ENCODE measurements around the gene FN1. TPM values are rescaled to one million over a fixed set of nuclear protein-coding genes. Genes with fewer than 3 reads are reported as not detected.
A peak's percentile ranks its signal among the peaks of the same experiment; 100 is the strongest.

Gene FN1
- polyA plus RNA-seq, 1 of the 3 experiments (the other 2 are of a cell fraction): 1,671 TPM

DNA sequence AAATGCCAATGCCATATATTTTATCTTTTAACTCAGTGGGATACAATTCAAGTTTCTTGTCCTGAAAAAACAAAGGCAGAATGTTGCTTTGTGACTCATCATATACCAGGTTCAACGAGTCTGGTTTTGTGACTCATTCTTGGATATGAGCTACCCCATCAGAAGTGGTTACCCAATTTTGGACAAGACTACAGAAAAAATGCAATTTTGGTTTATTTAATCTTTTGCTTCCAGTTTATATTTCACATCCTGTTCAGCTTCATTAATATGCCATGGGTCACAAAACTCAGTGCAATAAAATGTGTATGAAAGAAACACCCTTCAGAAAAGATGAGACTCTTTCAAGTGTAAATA, 25.0 kb downstream of the FN1 start:
- Histone ChIP-seq H3K9me3 (no peaks in the 10 kb centered on the region), H3K4me3 (ENCODE audit: low read depth in 2 of 2, low read length in 1 of 2) (no peak overlapping the region), H3K9ac (peak overlapping the region; percentile 4; the same call in 1 of the 2 replicates), H3K36me3 (replicated peaks in 1 of 2; ENCODE audit: control insufficient read depth in 1 of 2, insufficient read depth in 2 of 2, low read length in 1 of 2) (peaks cover 49 to 92% of the 10 kb centered on the region in 2 experiments), H3K27ac (ENCODE audit: low read depth in 2 of 2, low read length in 1 of 2) (peak overlapping the region; percentile 61 to 83; a peak in 3 of 4 replicates), H2AFZ (ENCODE audit: low read depth) (no peak overlapping the region), H3K4me1 (ENCODE audit: control insufficient read depth in 1 of 2, insufficient read depth in 2 of 2, low read depth in 1 of 2, low read length in 1 of 2) (peaks cover 0 to 50% of the 10 kb centered on the region in 2 experiments; a peak in 3 of 4 replicates), H3K9me2 (no peaks in the 10 kb centered on the region), H3K79me2 (ENCODE audit: insufficient read depth) (peaks cover 72% of the 10 kb centered on the region), H3F3A (replicated peaks; ENCODE audit: insufficient read depth) (peaks cover 97% of the 10 kb centered on the region), H4K20me1 (ENCODE audit: insufficient read depth) (peaks cover 61% of the 10 kb centered on the region), H3K27me3 (ENCODE audit: insufficient read depth) (no peaks in the 10 kb centered on the region), H3K4me2 (no peak overlapping the region)
- 4% methylated on average over 1 of the region's 1 CpG for WGBS (ENCODE audit: low lambda C conversion rate)
- POLR2A ChIA-PET: no interaction called here
- CTCF ChIA-PET: interaction anchor here (1.1 to 1.3 kb wide), 2 partner anchors 12 to 520 kb away, joined by 3 to 4 read pairs; no protein-coding TSS in a partner anchor
- DNase-seq: no peak
- TF ChIP-seq EP300 (IDR thresholded peaks at IDR 0.05; ENCODE audit: borderline replicate concordance in 1 of 2, low read depth in 1 of 2, low read length in 1 of 2) (peak in 1 of 2 experiments; percentile 89; a peak in 3 of 4 replicates), RFX5 (IDR thresholded peaks at IDR 0.05; ENCODE audit: low read length) (no peak), ELF1 (IDR thresholded peaks at IDR 0.05) (0 out of 2 replicates have a peak, but pooled peaks have one; percentile 17), JUND (IDR thresholded peaks at IDR 0.05) (peak; percentile 98), GATA2 (CRISPR knock-in tag; IDR thresholded peaks at IDR 0.05) (no peak), TEAD4 (IDR thresholded peaks at IDR 0.05; ENCODE audit: borderline replicate concordance, insufficient read depth) (peak; percentile 89), CHD2 (IDR thresholded peaks at IDR 0.05; ENCODE audit: low read length, partially characterized antibody) (no peak), SMC3 (IDR thresholded peaks at IDR 0.05; ENCODE audit: low read depth, low read length) (no peak), RAD21 (IDR thresholded peaks at IDR 0.05; ENCODE audit: low read length) (no peak), MXI1 (IDR thresholded peaks at IDR 0.05; ENCODE audit: low read depth, low read length) (no peak), YY1 (IDR thresholded peaks at IDR 0.05; ENCODE audit: low read depth) (no peak), USF2 (IDR thresholded peaks at IDR 0.05; ENCODE audit: borderline replicate concordance, low read depth, low read length) (no peak), TCF12 (IDR thresholded peaks at IDR 0.05) (peak; percentile 95), NFIC (IDR thresholded peaks at IDR 0.05; ENCODE audit: borderline replicate concordance) (peak; percentile 86), FOXM1 (IDR thresholded peaks at IDR 0.05; ENCODE audit: low read depth) (peak; percentile 55; the same call in 1 of the 2 replicates), USF1 (IDR thresholded peaks at IDR 0.05; ENCODE audit: borderline replicate concordance, low read depth) (no peak), NRF1 (IDR thresholded peaks at IDR 0.05; ENCODE audit: low read depth, low read length) (no peak), TAF1 (IDR thresholded peaks at IDR 0.05; ENCODE audit: borderline replicate concordance, low read depth, low read length) (0 out of 2 replicates have a peak, but pooled peaks have one; percentile 28), REST (IDR thresholded peaks at IDR 0.05; ENCODE audit: low read depth, low read length) (0 out of 2 replicates have a peak, but pooled peaks have one; percentile 26), RCOR1 (IDR thresholded peaks at IDR 0.05; ENCODE audit: low read length) (no peak), MEF2A (IDR thresholded peaks at IDR 0.05; ENCODE audit: borderline replicate concordance, low read depth) (0 out of 2 replicates have a peak, but pooled peaks have one; percentile 37), FOXJ3 (CRISPR knock-in tag; IDR thresholded peaks at IDR 0.05) (no peak), SIN3A (IDR thresholded peaks at IDR 0.05; ENCODE audit: borderline replicate concordance, low read depth, low read length) (no peak)
- TF ChIP-seq, protein P1, sequence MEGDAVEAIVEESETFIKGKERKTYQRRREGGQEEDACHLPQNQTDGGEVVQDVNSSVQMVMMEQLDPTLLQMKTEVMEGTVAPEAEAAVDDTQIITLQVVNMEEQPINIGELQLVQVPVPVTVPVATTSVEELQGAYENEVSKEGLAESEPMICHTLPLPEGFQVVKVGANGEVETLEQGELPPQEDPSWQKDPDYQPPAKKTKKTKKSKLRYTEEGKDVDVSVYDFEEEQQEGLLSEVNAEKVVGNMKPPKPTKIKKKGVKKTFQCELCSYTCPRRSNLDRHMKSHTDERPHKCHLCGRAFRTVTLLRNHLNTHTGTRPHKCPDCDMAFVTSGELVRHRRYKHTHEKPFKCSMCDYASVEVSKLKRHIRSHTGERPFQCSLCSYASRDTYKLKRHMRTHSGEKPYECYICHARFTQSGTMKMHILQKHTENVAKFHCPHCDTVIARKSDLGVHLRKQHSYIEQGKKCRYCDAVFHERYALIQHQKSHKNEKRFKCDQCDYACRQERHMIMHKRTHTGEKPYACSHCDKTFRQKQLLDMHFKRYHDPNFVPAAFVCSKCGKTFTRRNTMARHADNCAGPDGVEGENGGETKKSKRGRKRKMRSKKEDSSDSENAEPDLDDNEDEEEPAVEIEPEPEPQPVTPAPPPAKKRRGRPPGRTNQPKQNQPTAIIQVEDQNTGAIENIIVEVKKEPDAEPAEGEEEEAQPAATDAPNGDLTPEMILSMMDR (IDR thresholded peaks at IDR 0.05): no peak
- TF ChIP-seq, protein P2, sequence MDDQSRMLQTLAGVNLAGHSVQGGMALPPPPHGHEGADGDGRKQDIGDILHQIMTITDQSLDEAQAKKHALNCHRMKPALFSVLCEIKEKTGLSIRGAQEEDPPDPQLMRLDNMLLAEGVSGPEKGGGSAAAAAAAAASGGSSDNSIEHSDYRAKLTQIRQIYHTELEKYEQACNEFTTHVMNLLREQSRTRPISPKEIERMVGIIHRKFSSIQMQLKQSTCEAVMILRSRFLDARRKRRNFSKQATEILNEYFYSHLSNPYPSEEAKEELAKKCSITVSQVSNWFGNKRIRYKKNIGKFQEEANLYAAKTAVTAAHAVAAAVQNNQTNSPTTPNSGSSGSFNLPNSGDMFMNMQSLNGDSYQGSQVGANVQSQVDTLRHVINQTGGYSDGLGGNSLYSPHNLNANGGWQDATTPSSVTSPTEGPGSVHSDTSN (IDR thresholded peaks at IDR 0.05): peak; percentile 83
- TF ChIP-seq, protein P3, sequence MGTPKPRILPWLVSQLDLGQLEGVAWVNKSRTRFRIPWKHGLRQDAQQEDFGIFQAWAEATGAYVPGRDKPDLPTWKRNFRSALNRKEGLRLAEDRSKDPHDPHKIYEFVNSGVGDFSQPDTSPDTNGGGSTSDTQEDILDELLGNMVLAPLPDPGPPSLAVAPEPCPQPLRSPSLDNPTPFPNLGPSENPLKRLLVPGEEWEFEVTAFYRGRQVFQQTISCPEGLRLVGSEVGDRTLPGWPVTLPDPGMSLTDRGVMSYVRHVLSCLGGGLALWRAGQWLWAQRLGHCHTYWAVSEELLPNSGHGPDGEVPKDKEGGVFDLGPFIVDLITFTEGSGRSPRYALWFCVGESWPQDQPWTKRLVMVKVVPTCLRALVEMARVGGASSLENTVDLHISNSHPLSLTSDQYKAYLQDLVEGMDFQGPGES (IDR thresholded peaks at IDR 0.05; ENCODE audit: low read depth, low read length): no peak

All from SK-N-SH (cell line).